ENCODE measurements around the gene MARS1.
"Not testable (repeated sequence)": the region's sequence is repeated elsewhere in the genome, so short reads cannot be mapped to it uniquely, and the experiment has no call there.

Gene MARS1

DNA sequence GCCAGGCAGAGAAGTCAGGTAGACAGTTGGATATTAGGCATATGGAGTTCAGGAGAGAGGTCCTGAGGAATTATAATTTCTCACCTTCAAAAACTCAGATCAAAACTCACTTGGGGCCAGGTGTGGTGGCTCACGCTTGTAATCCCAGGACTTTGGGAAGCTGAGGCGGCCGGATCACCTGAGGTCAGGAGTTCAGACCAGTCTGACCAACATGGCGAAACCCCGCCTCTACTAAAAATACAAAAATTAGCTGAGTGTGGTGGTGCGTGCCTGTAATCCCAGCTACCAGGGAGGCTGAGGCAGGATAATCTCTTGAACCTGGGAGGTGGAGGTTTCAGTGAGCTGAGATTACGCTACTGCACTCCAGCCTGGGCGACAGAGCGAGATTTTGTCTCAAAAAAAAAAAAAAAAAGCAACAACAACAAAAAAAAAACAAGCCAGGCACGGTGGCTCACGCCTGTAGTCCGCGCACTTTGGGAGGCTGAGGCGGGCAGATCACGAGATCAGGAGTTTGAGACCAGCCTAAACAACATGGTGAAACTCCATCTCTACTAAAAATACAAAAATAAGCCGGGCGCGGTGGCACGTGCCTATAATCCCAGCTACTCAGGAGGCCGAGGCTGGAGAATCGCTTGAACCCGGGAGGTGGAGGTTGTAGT is 14.6 kb downstream of the MARS1 start:
- peaks cover 80% of the 10 kb centered on the region for H3K36me3 ChIP-seq (ENCODE audit: control insufficient read depth, low read depth, low read length)
- not testable (repeated sequence) for H3K9me3 ChIP-seq (ENCODE audit: control insufficient read depth, low read depth, low read length)

DNA sequence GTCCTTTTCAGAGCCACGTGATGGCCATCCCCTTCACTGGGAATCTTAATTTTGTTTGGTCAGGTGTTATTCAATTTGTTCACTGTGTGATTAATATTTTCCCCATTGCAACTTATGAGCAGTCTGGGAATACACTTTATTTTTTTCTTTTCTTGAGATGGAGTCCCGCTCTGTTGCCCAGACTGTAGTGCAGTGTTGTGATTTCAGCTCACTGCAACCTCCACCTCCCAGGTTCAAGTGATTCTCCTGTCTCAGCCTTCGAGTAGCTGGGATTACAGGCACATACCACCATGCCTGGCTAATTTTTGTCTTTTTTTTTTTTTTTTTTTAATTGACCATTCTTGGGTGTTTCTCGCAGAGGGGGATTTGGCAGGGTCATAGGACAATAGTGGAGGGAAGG is 18.7 kb downstream of the MARS1 start:
- peaks cover 68% of the 10 kb centered on the region for H3K36me3 ChIP-seq (ENCODE audit: control insufficient read depth, low read depth, low read length)
- not testable (repeated sequence) for H3K9me3 ChIP-seq (ENCODE audit: control insufficient read depth, low read depth, low read length); H3K27me3 ChIP-seq (ENCODE audit: control insufficient read depth, insufficient read depth, low read length)

More for the DNA sequence above, 14.6 kb downstream of the MARS1 start:
- H3K27ac ChIP-seq (ENCODE audit: low read length); H3K27me3 ChIP-seq (ENCODE audit: control insufficient read depth, insufficient read depth, low read length); H3K4me3 ChIP-seq (ENCODE audit: low read length); H3K9ac ChIP-seq (ENCODE audit: low read length); H3K4me1 ChIP-seq (ENCODE audit: control insufficient read depth, low read depth, low read length): not testable (repeated sequence)

DNA sequence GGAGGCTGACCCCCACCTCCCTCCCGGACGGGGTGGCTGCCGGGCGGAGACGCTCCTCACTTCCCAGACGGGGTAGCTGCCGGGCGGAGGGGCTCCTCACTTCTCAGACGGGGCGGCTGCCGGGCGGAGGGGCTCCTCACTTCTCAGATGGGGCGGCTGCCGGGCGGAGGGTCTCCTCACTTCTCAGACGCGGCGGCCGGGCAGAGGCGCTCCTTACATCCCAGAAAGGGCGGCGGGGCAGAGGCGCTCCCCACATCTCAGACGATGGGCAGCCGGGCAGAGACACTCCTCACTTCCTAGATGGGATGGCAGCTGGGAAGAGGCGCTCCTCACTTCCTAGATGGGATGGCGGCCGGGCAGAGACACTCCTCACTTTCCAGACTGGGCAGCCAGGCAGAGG is 19.9 kb downstream of the MARS1 start:
- not testable (repeated sequence) for H3K27me3 ChIP-seq (ENCODE audit: control insufficient read depth, insufficient read depth, low read length); H3K4me1 ChIP-seq (ENCODE audit: control insufficient read depth, low read depth, low read length); H3K4me3 ChIP-seq (ENCODE audit: low read length); H3K9ac ChIP-seq (ENCODE audit: low read length); H3K9me3 ChIP-seq (ENCODE audit: control insufficient read depth, low read depth, low read length); H3K27ac ChIP-seq (ENCODE audit: low read length)
- peaks cover 71% of the 10 kb centered on the region for H3K36me3 ChIP-seq (ENCODE audit: control insufficient read depth, low read depth, low read length)

More for the DNA sequence above, 18.7 kb downstream of the MARS1 start:
- H3K9ac ChIP-seq (ENCODE audit: low read length); H3K27ac ChIP-seq (ENCODE audit: low read length); H3K4me1 ChIP-seq (ENCODE audit: control insufficient read depth, low read depth, low read length); H3K4me3 ChIP-seq (ENCODE audit: low read length): not testable (repeated sequence)

DNA sequence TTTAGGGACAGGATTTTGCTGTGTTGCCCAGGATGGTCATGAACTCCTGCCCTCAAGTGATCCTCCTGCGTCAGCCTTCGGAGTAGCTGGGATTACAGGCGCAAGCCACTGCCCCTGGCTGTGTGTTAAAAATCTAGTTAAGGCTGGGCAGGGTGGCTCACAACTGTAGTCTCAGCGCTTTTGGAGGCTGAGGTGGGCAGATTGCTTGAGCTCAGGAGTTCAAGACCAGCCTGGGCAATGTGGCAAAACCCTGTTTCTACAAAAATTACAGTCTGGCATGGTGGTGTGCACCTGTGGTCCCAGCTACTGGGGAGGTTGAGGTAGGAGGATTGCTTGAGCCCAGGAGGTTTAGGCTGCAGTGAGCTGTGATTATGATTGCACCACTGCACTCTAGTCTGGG is 23.3 kb downstream of the MARS1 start:
- no peaks in the 10 kb centered on the region for H3K27me3 ChIP-seq (ENCODE audit: control insufficient read depth, insufficient read depth, low read length)
- H3K4me3 ChIP-seq (ENCODE audit: low read length), result no peak overlapping the region
- no peaks in the 10 kb centered on the region for H3K9me3 ChIP-seq (ENCODE audit: control insufficient read depth, low read depth, low read length)
- no peak overlapping the region for H3K9ac ChIP-seq (ENCODE audit: low read length)
- no peaks in the 10 kb centered on the region for H3K4me1 ChIP-seq (ENCODE audit: control insufficient read depth, low read depth, low read length)
- H3K36me3 ChIP-seq (ENCODE audit: control insufficient read depth, low read depth, low read length), result peaks cover 73% of the 10 kb centered on the region
- no peak overlapping the region for H3K27ac ChIP-seq (ENCODE audit: low read length)

DNA sequence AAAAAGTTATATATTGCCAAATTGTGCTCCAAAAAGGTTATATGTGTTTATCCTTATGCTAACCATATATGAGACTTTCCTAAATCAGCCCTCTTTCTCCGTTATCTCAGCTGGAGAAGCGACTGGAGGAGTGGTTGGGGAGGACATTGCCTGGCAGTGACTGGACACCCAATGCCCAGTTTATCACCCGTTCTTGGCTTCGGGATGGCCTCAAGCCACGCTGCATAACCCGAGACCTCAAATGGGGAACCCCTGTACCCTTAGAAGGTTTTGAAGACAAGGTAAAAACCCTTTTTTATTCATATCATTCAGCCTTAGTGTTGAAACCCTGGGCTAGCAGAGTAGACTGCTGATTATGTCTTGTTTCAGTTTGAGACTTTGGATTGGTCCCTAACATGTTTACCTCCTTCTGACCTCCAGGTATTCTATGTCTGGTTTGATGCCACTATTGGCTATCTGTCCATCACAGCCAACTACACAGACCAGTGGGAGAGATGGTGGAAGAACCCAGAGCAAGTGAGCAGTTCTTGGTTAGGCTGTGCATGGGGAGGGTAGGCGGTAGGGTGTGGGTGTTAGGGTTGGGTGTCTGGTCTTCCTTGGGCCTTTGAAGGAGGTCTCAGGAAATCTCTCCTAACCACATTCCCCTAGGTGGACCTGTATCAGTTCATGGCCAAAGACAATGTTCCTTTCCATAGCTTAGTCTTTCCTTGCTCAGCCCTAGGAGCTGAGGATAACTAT is 23.9 kb downstream of the MARS1 start:
- no peaks in the 10 kb centered on the region for H3K9me3 ChIP-seq (ENCODE audit: control insufficient read depth, low read depth, low read length)
- peaks cover 74% of the 10 kb centered on the region for H3K36me3 ChIP-seq (ENCODE audit: control insufficient read depth, low read depth, low read length)
- H3K27ac ChIP-seq (ENCODE audit: low read length), result no peak overlapping the region
- no peaks in the 10 kb centered on the region for H3K4me1 ChIP-seq (ENCODE audit: control insufficient read depth, low read depth, low read length)
- H3K9ac ChIP-seq (ENCODE audit: low read length), result no peak overlapping the region
- H3K4me3 ChIP-seq (ENCODE audit: low read length), result no peak overlapping the region
- H3K27me3 ChIP-seq (ENCODE audit: control insufficient read depth, insufficient read depth, low read length), result no peaks in the 10 kb centered on the region

DNA sequence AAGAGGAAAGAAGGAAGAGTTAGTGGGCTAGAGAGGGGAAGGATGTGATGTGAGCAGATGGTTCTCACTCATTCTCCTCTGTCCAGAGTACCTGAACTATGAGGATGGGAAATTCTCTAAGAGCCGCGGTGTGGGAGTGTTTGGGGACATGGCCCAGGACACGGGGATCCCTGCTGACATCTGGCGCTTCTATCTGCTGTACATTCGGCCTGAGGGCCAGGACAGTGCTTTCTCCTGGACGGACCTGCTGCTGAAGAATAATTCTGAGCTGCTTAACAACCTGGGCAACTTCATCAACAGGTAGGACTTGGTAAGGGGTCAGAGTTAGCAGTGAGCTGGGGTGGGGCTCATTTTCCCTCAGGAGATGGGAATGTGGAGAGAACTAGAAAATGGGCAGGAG is 24.8 kb downstream of the MARS1 start:
- Histone ChIP-seq H3K36me3 (ENCODE audit: control insufficient read depth, low read depth, low read length) (peaks cover 83% of the 10 kb centered on the region), H3K27me3 (ENCODE audit: control insufficient read depth, insufficient read depth, low read length) (no peaks in the 10 kb centered on the region), H3K27ac (ENCODE audit: low read length) (no peak overlapping the region), H3K9me3 (ENCODE audit: control insufficient read depth, low read depth, low read length) (no peaks in the 10 kb centered on the region), H3K4me3 (ENCODE audit: low read length) (no peak overlapping the region), H3K9ac (ENCODE audit: low read length) (no peak overlapping the region), H3K4me1 (ENCODE audit: control insufficient read depth, low read depth, low read length) (no peaks in the 10 kb centered on the region)

DNA sequence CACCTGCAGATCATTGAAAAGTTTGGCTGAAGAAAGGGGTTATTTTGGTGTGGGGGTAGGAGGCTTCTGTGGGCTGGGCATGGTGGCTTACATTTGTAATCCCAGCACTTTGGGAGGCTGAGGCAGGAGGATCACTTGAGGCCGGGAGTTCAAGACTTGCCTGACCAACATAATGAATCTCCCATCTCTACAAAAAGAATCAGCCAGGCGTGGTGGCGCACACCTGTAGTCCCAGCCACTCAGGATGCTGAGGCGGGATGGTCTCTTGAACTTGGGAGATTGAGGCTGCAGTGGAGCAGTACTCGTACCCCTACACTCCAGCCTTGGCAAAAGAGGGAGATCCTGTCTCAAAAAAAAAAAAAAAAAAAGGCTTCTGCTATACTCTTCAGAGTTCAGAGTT is 25.4 kb downstream of the MARS1 start:
- no peak overlapping the region for H3K4me3 ChIP-seq (ENCODE audit: low read length)
- no peaks in the 10 kb centered on the region for H3K4me1 ChIP-seq (ENCODE audit: control insufficient read depth, low read depth, low read length)
- no peaks in the 10 kb centered on the region for H3K9me3 ChIP-seq (ENCODE audit: control insufficient read depth, low read depth, low read length)
- H3K36me3 ChIP-seq (ENCODE audit: control insufficient read depth, low read depth, low read length), result peaks cover 89% of the 10 kb centered on the region
- H3K27me3 ChIP-seq (ENCODE audit: control insufficient read depth, insufficient read depth, low read length), result no peaks in the 10 kb centered on the region
- no peak overlapping the region for H3K27ac ChIP-seq (ENCODE audit: low read length)
- H3K9ac ChIP-seq (ENCODE audit: low read length), result no peak overlapping the region

DNA sequence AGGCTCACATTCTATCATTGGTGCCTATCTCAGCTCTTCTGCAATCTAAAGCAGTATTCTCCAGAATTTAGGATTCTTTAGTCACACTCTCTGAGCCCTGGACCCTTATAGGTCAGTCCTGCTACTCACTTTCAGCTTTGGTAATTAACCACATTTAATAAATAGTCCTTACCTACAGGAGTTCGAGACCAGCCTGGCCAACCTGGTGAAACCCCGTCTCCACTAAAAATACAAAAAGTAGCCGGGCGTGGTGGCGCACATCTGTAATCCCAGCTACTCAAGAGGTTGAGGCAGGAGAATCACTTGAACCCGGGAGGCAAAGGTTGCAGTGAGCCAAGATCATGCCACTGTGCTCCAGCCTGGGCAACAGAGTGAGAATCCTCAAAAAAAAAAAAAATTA is 25.8 kb downstream of the MARS1 start:
- H3K27ac ChIP-seq (ENCODE audit: low read length); H3K27me3 ChIP-seq (ENCODE audit: control insufficient read depth, insufficient read depth, low read length); H3K4me1 ChIP-seq (ENCODE audit: control insufficient read depth, low read depth, low read length); H3K9ac ChIP-seq (ENCODE audit: low read length); H3K4me3 ChIP-seq (ENCODE audit: low read length); H3K9me3 ChIP-seq (ENCODE audit: control insufficient read depth, low read depth, low read length): not testable (repeated sequence)
- peaks cover 92% of the 10 kb centered on the region for H3K36me3 ChIP-seq (ENCODE audit: control insufficient read depth, low read depth, low read length)

DNA sequence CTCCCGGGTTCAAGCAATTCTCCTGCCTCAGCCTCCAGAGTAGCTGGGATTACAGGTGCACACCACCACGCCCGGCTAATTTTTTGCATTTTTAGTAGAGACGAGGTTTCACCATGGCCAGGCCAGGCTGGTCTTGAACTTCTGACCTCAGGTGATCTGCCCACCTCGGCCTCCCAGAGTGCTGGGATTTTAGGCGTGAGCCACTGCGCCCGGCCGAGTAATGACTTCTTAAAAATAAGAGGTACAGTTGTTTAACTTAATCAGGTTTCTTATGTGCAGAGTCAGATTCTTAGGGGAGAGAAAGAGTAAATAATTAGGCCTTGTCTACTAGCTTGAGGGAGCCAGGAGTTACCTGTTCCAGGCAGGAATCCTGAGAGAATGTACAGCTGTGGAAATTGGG is 26.4 kb downstream of the MARS1 start:
- not testable (repeated sequence) for H3K27me3 ChIP-seq (ENCODE audit: control insufficient read depth, insufficient read depth, low read length); H3K4me1 ChIP-seq (ENCODE audit: control insufficient read depth, low read depth, low read length); H3K4me3 ChIP-seq (ENCODE audit: low read length); H3K9ac ChIP-seq (ENCODE audit: low read length); H3K9me3 ChIP-seq (ENCODE audit: control insufficient read depth, low read depth, low read length); H3K27ac ChIP-seq (ENCODE audit: low read length)
- H3K36me3 ChIP-seq (ENCODE audit: control insufficient read depth, low read depth, low read length), result peaks cover 88% of the 10 kb centered on the region

DNA sequence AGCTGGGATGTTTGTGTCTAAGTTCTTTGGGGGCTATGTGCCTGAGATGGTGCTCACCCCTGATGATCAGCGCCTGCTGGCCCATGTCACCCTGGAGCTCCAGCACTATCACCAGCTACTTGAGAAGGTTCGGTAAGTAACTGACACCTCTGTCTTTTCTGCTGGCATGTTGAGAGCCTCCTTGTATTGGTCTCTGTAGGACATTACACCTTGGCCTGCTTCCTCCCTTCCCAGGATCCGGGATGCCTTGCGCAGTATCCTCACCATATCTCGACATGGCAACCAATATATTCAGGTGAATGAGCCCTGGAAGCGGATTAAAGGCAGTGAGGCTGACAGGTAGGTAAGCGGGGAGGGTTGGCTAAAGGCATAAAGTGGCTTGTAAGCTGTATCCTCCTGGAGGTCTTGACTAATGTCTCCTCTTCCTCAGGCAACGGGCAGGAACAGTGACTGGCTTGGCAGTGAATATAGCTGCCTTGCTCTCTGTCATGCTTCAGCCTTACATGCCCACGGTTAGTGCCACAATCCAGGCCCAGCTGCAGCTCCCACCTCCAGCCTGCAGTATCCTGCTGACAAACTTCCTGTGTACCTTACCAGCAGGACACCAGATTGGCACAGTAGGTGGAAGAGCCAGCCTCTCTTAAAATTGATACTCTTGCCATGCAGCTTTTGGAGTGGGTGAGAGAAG is 27.0 kb downstream of the MARS1 start:
- Histone ChIP-seq H3K4me1 (ENCODE audit: control insufficient read depth, low read depth, low read length) (no peaks in the 10 kb centered on the region), H3K4me3 (ENCODE audit: low read length) (no peak overlapping the region), H3K27me3 (ENCODE audit: control insufficient read depth, insufficient read depth, low read length) (no peaks in the 10 kb centered on the region), H3K9me3 (ENCODE audit: control insufficient read depth, low read depth, low read length) (no peaks in the 10 kb centered on the region), H3K9ac (ENCODE audit: low read length) (no peak overlapping the region), H3K27ac (ENCODE audit: low read length) (no peak overlapping the region), H3K36me3 (ENCODE audit: control insufficient read depth, low read depth, low read length) (peaks cover 82% of the 10 kb centered on the region)

DNA sequence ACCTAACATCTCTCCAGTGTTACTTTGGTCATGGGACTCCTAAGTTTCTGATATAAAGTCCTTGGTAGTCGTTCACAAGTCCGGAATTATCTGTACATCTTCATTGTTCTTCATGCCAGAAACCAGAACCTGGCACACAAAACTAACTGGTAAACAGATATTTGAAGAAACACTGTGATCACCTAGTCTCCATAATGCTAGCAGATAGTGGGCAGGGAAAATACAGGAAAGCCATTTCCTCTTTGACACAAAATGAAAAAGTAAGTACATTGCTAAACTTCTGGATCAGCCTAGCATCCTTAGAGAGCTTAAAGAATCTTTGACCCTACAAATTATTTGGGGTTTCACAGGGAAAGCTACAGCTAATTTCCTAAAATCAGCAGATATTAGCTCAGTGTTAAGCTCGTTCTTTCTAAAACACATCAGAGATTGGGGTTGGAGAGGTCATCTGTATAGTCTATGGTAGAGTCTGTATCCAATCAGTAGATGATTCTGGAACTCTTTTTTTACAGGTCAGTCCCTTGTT is 27.6 kb downstream of the MARS1 start:
- Histone ChIP-seq H3K9ac (ENCODE audit: low read length) (no peak overlapping the region), H3K27me3 (ENCODE audit: control insufficient read depth, insufficient read depth, low read length) (no peaks in the 10 kb centered on the region), H3K36me3 (ENCODE audit: control insufficient read depth, low read depth, low read length) (peaks cover 78% of the 10 kb centered on the region), H3K4me1 (ENCODE audit: control insufficient read depth, low read depth, low read length) (no peaks in the 10 kb centered on the region), H3K27ac (ENCODE audit: low read length) (no peak overlapping the region), H3K9me3 (ENCODE audit: control insufficient read depth, low read depth, low read length) (no peaks in the 10 kb centered on the region), H3K4me3 (ENCODE audit: low read length) (no peak overlapping the region)
